ENCODE data around the gene TBL1XR1.

The TBL1XR1 gene

GRCh38 chr3:177080122-177080521 is 117.2 kb downstream of the TBL1XR1 start:
- Histone ChIP-seq H3K4me1 (ENCODE audit: control insufficient read depth, insufficient read depth, low read length, poor library complexity, severe bottlenecking) (no peaks in the 10 kb centered on the region), H3K4me3 (ENCODE audit: insufficient read depth, low read depth, low read length, poor library complexity, severe bottlenecking) (no peak overlapping the region), H3K36me3 (ENCODE audit: control insufficient read depth, insufficient read depth, low read length) (no peaks in the 10 kb centered on the region), H3K9me3 (ENCODE audit: control insufficient read depth, low read length) (no peaks in the 10 kb centered on the region), H3K27me3 (replicated peaks; ENCODE audit: control insufficient read depth, insufficient read depth, low read length, poor library complexity, severe bottlenecking) (no peaks in the 10 kb centered on the region), H3K27ac (ENCODE audit: insufficient read depth, low read length, poor library complexity, severe bottlenecking) (no peak overlapping the region)
- no peak for DNase-seq

- no peaks in the 10 kb centered on the region for H3K27me3 ChIP-seq (replicated peaks; ENCODE audit: control insufficient read depth, insufficient read depth, low read length, poor library complexity, severe bottlenecking)
- no peak overlapping the region for H3K4me3 ChIP-seq (ENCODE audit: insufficient read depth, low read depth, low read length, poor library complexity, severe bottlenecking)
- H3K36me3 ChIP-seq (ENCODE audit: control insufficient read depth, insufficient read depth, low read length), result no peaks in the 10 kb centered on the region
- H3K9me3 ChIP-seq (ENCODE audit: control insufficient read depth, low read length), result no peaks in the 10 kb centered on the region
- no peak overlapping the region for H3K27ac ChIP-seq (ENCODE audit: insufficient read depth, low read length, poor library complexity, severe bottlenecking)
- DNase-seq, result no peak
- no peaks in the 10 kb centered on the region for H3K4me1 ChIP-seq (ENCODE audit: control insufficient read depth, insufficient read depth, low read length, poor library complexity, severe bottlenecking)
These were observed 117.6 kb downstream of the TBL1XR1 start for GRCh38 chr3:177079684-177080083.

GRCh38 chr3:177071496-177072156 is 125.7 kb downstream of the TBL1XR1 start:
- no peaks in the 10 kb centered on the region for H3K9me3 ChIP-seq (ENCODE audit: control insufficient read depth, low read length)
- no peak overlapping the region for H3K27ac ChIP-seq (ENCODE audit: insufficient read depth, low read length, poor library complexity, severe bottlenecking)
- no peaks in the 10 kb centered on the region for H3K4me1 ChIP-seq (ENCODE audit: control insufficient read depth, insufficient read depth, low read length, poor library complexity, severe bottlenecking)
- H3K27me3 ChIP-seq (replicated peaks; ENCODE audit: control insufficient read depth, insufficient read depth, low read length, poor library complexity, severe bottlenecking), result no peaks in the 10 kb centered on the region
- no peaks in the 10 kb centered on the region for H3K36me3 ChIP-seq (ENCODE audit: control insufficient read depth, insufficient read depth, low read length)
- DNase-seq, result no peak
- no peak overlapping the region for H3K4me3 ChIP-seq (ENCODE audit: insufficient read depth, low read depth, low read length, poor library complexity, severe bottlenecking)

- H3K27me3 ChIP-seq (replicated peaks; ENCODE audit: control insufficient read depth, insufficient read depth, low read length, poor library complexity, severe bottlenecking), result no peaks in the 10 kb centered on the region
- no peaks in the 10 kb centered on the region for H3K4me1 ChIP-seq (ENCODE audit: control insufficient read depth, insufficient read depth, low read length, poor library complexity, severe bottlenecking)
- H3K36me3 ChIP-seq (ENCODE audit: control insufficient read depth, insufficient read depth, low read length), result no peaks in the 10 kb centered on the region
- H3K9me3 ChIP-seq (ENCODE audit: control insufficient read depth, low read length), result no peaks in the 10 kb centered on the region
- H3K4me3 ChIP-seq (ENCODE audit: insufficient read depth, low read depth, low read length, poor library complexity, severe bottlenecking), result no peak overlapping the region
- no peak for DNase-seq
- no peak overlapping the region for H3K27ac ChIP-seq (ENCODE audit: insufficient read depth, low read length, poor library complexity, severe bottlenecking)
These were observed 127.6 kb downstream of the TBL1XR1 start for GRCh38 chr3:177069514-177070329.

- Histone ChIP-seq H3K27me3 (replicated peaks; ENCODE audit: control insufficient read depth, insufficient read depth, low read length, poor library complexity, severe bottlenecking) (no peaks in the 10 kb centered on the region), H3K4me3 (ENCODE audit: insufficient read depth, low read depth, low read length, poor library complexity, severe bottlenecking) (no peak overlapping the region), H3K36me3 (ENCODE audit: control insufficient read depth, insufficient read depth, low read length) (no peaks in the 10 kb centered on the region), H3K4me1 (ENCODE audit: control insufficient read depth, insufficient read depth, low read length, poor library complexity, severe bottlenecking) (no peaks in the 10 kb centered on the region), H3K27ac (ENCODE audit: insufficient read depth, low read length, poor library complexity, severe bottlenecking) (no peak overlapping the region), H3K9me3 (ENCODE audit: control insufficient read depth, low read length) (no peaks in the 10 kb centered on the region)
- DNase-seq, result no peak
These were observed 128.3 kb downstream of the TBL1XR1 start for GRCh38 chr3:177068967-177069366.

GRCh38 chr3:177066068-177066467 is 131.2 kb downstream of the TBL1XR1 start:
- H3K4me3 ChIP-seq (ENCODE audit: insufficient read depth, low read depth, low read length, poor library complexity, severe bottlenecking), result no peak overlapping the region
- no peak overlapping the region for H3K27ac ChIP-seq (ENCODE audit: insufficient read depth, low read length, poor library complexity, severe bottlenecking)
- H3K9me3 ChIP-seq (ENCODE audit: control insufficient read depth, low read length), result no peaks in the 10 kb centered on the region
- H3K36me3 ChIP-seq (ENCODE audit: control insufficient read depth, insufficient read depth, low read length), result no peaks in the 10 kb centered on the region
- no peak for DNase-seq
- H3K27me3 ChIP-seq (replicated peaks; ENCODE audit: control insufficient read depth, insufficient read depth, low read length, poor library complexity, severe bottlenecking), result no peaks in the 10 kb centered on the region
- H3K4me1 ChIP-seq (ENCODE audit: control insufficient read depth, insufficient read depth, low read length, poor library complexity, severe bottlenecking), result no peaks in the 10 kb centered on the region

- DNase-seq, result no peak
- Histone ChIP-seq H3K27me3 (replicated peaks; ENCODE audit: control insufficient read depth, insufficient read depth, low read length, poor library complexity, severe bottlenecking) (no peaks in the 10 kb centered on the region), H3K9me3 (ENCODE audit: control insufficient read depth, low read length) (no peaks in the 10 kb centered on the region), H3K4me1 (ENCODE audit: control insufficient read depth, insufficient read depth, low read length, poor library complexity, severe bottlenecking) (no peaks in the 10 kb centered on the region), H3K36me3 (ENCODE audit: control insufficient read depth, insufficient read depth, low read length) (no peaks in the 10 kb centered on the region), H3K4me3 (ENCODE audit: insufficient read depth, low read depth, low read length, poor library complexity, severe bottlenecking) (no peak overlapping the region), H3K27ac (ENCODE audit: insufficient read depth, low read length, poor library complexity, severe bottlenecking) (no peak overlapping the region)
These were observed 131.8 kb downstream of the TBL1XR1 start for GRCh38 chr3:177065285-177066033.

GRCh38 chr3:177062052-177062732 is 135.1 kb downstream of the TBL1XR1 start:
- no peaks in the 10 kb centered on the region for H3K27me3 ChIP-seq (replicated peaks; ENCODE audit: control insufficient read depth, insufficient read depth, low read length, poor library complexity, severe bottlenecking)
- no peak for DNase-seq
- peaks cover under 1% of the 10 kb centered on the region for H3K4me1 ChIP-seq (ENCODE audit: control insufficient read depth, insufficient read depth, low read length, poor library complexity, severe bottlenecking)
- no peaks in the 10 kb centered on the region for H3K36me3 ChIP-seq (ENCODE audit: control insufficient read depth, insufficient read depth, low read length)
- H3K4me3 ChIP-seq (ENCODE audit: insufficient read depth, low read depth, low read length, poor library complexity, severe bottlenecking), result no peak overlapping the region
- H3K9me3 ChIP-seq (ENCODE audit: control insufficient read depth, low read length), result no peaks in the 10 kb centered on the region
- no peak overlapping the region for H3K27ac ChIP-seq (ENCODE audit: insufficient read depth, low read length, poor library complexity, severe bottlenecking)

- Histone ChIP-seq H3K27ac (ENCODE audit: insufficient read depth, low read length, poor library complexity, severe bottlenecking) (no peak overlapping the region), H3K36me3 (ENCODE audit: control insufficient read depth, insufficient read depth, low read length) (no peaks in the 10 kb centered on the region), H3K9me3 (ENCODE audit: control insufficient read depth, low read length) (no peaks in the 10 kb centered on the region), H3K27me3 (replicated peaks; ENCODE audit: control insufficient read depth, insufficient read depth, low read length, poor library complexity, severe bottlenecking) (no peaks in the 10 kb centered on the region), H3K4me1 (ENCODE audit: control insufficient read depth, insufficient read depth, low read length, poor library complexity, severe bottlenecking) (peaks cover 7% of the 10 kb centered on the region), H3K4me3 (ENCODE audit: insufficient read depth, low read depth, low read length, poor library complexity, severe bottlenecking) (no peak overlapping the region)
- DNase-seq, result no peak
These were observed 135.9 kb downstream of the TBL1XR1 start for GRCh38 chr3:177061369-177061768.
